Measurements from ENCODE around the gene SUDS3.

DNA sequence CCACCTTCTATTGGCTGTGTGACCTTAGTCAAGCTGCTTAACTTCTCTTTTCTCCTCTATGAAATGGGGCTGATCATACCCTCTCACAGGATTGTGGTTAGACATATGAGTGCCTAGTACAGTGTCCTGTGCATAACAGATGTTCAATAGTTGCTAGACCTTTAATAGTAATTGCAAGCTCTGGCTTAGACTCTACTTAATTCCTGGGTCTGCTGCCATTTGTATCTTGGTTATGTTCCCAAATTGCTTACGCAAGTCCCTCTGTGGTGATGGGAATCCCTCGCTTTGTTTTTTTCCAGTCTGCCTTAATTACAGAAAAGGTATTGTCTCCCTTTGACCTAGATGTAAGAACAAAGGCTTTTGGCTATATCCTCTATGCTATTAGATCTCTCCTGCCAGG lies 15.1 kb downstream of the SUDS3 start:
- TF ChIP-seq CTCF (IDR thresholded peaks at IDR 0.05) (no peak), EZH2 (IDR thresholded peaks at IDR 0.05; ENCODE audit: borderline replicate concordance, insufficient read depth, low read depth, low read length, poor library complexity, severe bottlenecking) (no peak)
